GM21447 (cell line): ENCODE results near the gene YTHDF1.

Experiments used
- ATAC-seq: cut with Tn5 transposase; IDR thresholded peaks from one replicate; pipeline ENCODE4 v1.9.1; 2021; ENCODE audit not compliant: unreplicated experiment

Gene YTHDF1

GRCh38 chr20:63186528-63187316 lies 29.2 kb downstream of the YTHDF1 start:
- ATAC-seq = no peak

GRCh38 chr20:63186084-63186483 lies 29.8 kb downstream of the YTHDF1 start:
- ATAC-seq = no peak

GRCh38 chr20:63185215-63185796 lies 30.6 kb downstream of the YTHDF1 start:
- no peak for ATAC-seq

- no peak for ATAC-seq
Measured at GRCh38 chr20:63183422-63184146, 32.3 kb downstream of the YTHDF1 start.

GRCh38 chr20:63182946-63183415 lies 33.0 kb downstream of the YTHDF1 start:
- no peak for ATAC-seq

GRCh38 chr20:63182425-63182824 lies 33.5 kb downstream of the YTHDF1 start:
- no peak for ATAC-seq

GRCh38 chr20:63181226-63181625 lies 34.7 kb downstream of the YTHDF1 start:
- ATAC-seq = no peak

- no peak for ATAC-seq
Measured at GRCh38 chr20:63180569-63181185, 35.3 kb downstream of the YTHDF1 start.

GRCh38 chr20:63179687-63180568 lies 36.0 kb downstream of the YTHDF1 start:
- ATAC-seq = no peak

GRCh38 chr20:63178889-63179686 lies 36.8 kb downstream of the YTHDF1 start:
- no peak for ATAC-seq

GRCh38 chr20:63178446-63178820 lies 37.5 kb downstream of the YTHDF1 start:
- no peak for ATAC-seq

GRCh38 chr20:63177785-63178445 lies 38.0 kb downstream of the YTHDF1 start:
- no peak for ATAC-seq

GRCh38 chr20:63177134-63177784 lies 38.7 kb downstream of the YTHDF1 start:
- ATAC-seq = no peak

- ATAC-seq = no peak
Measured at GRCh38 chr20:63176427-63177133, 39.4 kb downstream of the YTHDF1 start.

GRCh38 chr20:63176034-63176426 lies 39.9 kb downstream of the YTHDF1 start:
- ATAC-seq = no peak

GRCh38 chr20:63175038-63175895 lies 40.7 kb downstream of the YTHDF1 start:
- no peak for ATAC-seq
